Measurements from ENCODE around the gene JAK1.

Gene JAK1

DNA sequence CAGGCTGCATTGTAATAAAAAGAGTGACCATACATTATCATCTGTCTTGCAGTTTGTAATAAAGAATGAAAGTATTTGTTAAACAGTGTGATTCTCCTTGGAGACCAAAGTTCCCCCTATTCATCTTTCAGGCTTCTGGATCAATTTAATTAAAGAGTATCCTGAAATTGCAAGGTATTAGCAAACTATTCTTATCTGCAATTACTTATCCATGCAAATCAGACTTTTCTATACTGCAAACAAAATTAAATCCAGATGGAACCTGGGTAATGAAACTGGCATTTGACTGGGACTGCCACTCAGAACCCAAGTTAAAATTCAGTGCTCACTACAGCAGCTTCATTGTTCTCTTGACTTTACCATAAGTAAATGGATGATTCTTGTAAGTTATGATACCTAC, 37.1 kb downstream of the JAK1 start:
- TF ChIP-seq, protein P1, sequence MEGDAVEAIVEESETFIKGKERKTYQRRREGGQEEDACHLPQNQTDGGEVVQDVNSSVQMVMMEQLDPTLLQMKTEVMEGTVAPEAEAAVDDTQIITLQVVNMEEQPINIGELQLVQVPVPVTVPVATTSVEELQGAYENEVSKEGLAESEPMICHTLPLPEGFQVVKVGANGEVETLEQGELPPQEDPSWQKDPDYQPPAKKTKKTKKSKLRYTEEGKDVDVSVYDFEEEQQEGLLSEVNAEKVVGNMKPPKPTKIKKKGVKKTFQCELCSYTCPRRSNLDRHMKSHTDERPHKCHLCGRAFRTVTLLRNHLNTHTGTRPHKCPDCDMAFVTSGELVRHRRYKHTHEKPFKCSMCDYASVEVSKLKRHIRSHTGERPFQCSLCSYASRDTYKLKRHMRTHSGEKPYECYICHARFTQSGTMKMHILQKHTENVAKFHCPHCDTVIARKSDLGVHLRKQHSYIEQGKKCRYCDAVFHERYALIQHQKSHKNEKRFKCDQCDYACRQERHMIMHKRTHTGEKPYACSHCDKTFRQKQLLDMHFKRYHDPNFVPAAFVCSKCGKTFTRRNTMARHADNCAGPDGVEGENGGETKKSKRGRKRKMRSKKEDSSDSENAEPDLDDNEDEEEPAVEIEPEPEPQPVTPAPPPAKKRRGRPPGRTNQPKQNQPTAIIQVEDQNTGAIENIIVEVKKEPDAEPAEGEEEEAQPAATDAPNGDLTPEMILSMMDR (IDR thresholded peaks at IDR 0.05; ENCODE audit: unreplicated experiment in 3 of 3) = no peak
- no peak overlapping the region for H3K4me3 Mint-ChIP-seq
- H3K36me3 Mint-ChIP-seq (ENCODE audit: low read depth) = peaks cover 6% of the 10 kb centered on the region
- H3K27me3 Mint-ChIP-seq (ENCODE audit: low read depth) = no peaks in the 10 kb centered on the region
- no peak overlapping the region for H3K27ac Mint-ChIP-seq
- H3K4me1 Mint-ChIP-seq = peaks cover 24% of the 10 kb centered on the region
- no peaks in the 10 kb centered on the region for H3K9me3 Mint-ChIP-seq

- peaks cover 21% of the 10 kb centered on the region for H3K4me1 Mint-ChIP-seq
- TF ChIP-seq, protein P1 (IDR thresholded peaks at IDR 0.05; ENCODE audit: unreplicated experiment in 3 of 3) = no peak
- H3K36me3 Mint-ChIP-seq (ENCODE audit: low read depth) = peaks cover 6% of the 10 kb centered on the region
- no peak overlapping the region for H3K4me3 Mint-ChIP-seq
- H3K9me3 Mint-ChIP-seq = no peaks in the 10 kb centered on the region
- peak overlapping the region; percentile 21 to 36 (median 35) for H3K27ac Mint-ChIP-seq
- H3K27me3 Mint-ChIP-seq (ENCODE audit: low read depth) = no peaks in the 10 kb centered on the region
These were observed 38.0 kb downstream of the JAK1 start for GRCh38 chr1:64928325-64928724.

GRCh38 chr1:64925594-64925993, 40.8 kb downstream of the JAK1 start:
- Mint-ChIP-seq H3K4me1 (peaks cover 43% of the 10 kb centered on the region), H3K27me3 (ENCODE audit: low read depth) (no peaks in the 10 kb centered on the region), H3K4me3 (no peak overlapping the region), H3K36me3 (ENCODE audit: low read depth) (no peaks in the 10 kb centered on the region), H3K27ac (no peak overlapping the region), H3K9me3 (no peaks in the 10 kb centered on the region)
- TF ChIP-seq, protein P1 (IDR thresholded peaks at IDR 0.05; ENCODE audit: unreplicated experiment in 3 of 3) = no peak

DNA sequence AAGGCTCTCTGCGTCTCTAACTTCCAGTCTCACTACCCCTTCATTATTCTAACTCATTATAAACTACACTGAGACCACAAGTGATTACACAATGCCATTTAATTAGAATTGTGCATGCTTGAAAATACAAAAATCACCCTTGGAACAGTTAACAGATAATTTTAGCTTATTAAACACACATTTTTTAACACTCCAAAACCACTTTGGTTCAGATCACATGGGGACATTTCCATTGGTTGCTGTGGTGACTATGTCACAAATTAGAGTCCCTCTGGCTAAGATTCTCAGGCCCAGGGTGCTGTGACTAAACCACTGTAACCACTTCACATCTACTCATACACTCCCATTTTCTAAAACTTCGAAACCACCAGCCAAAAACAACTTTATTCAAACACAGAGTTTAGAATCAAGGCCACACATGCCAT, 43.0 kb downstream of the JAK1 start:
- H3K27ac Mint-ChIP-seq = peak overlapping the region; percentile 35 to 68 (median 37)
- H3K4me1 Mint-ChIP-seq = peaks cover 40% of the 10 kb centered on the region
- H3K36me3 Mint-ChIP-seq (ENCODE audit: low read depth) = no peaks in the 10 kb centered on the region
- H3K27me3 Mint-ChIP-seq (ENCODE audit: low read depth) = no peaks in the 10 kb centered on the region
- H3K4me3 Mint-ChIP-seq = no peak overlapping the region
- H3K9me3 Mint-ChIP-seq = no peaks in the 10 kb centered on the region
- TF ChIP-seq, protein P1 (IDR thresholded peaks at IDR 0.05; ENCODE audit: unreplicated experiment in 3 of 3) = no peak

DNA sequence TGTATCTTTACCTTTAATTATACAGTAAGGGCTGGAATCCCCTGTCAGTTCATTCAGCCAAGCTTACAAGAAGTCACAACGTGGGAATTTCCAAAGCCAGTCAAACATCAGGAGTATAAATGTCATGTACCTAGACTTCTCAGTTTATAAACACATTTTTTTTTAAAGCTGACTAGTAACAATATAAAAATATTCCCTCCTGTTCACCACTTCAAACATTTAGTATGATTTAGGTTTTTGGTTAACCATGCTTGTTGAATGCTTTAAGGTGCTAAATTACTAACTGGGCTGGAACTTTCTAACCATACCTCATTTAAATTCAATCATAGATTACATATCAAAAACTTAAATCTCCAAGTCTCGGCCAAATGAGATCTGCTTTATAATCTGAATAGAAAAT, 44.0 kb downstream of the JAK1 start:
- Mint-ChIP-seq H3K36me3 (ENCODE audit: low read depth) (no peaks in the 10 kb centered on the region), H3K27me3 (ENCODE audit: low read depth) (no peaks in the 10 kb centered on the region), H3K27ac (peak overlapping the region in 2 of 3 experiments; percentile 33 to 68)

DNA sequence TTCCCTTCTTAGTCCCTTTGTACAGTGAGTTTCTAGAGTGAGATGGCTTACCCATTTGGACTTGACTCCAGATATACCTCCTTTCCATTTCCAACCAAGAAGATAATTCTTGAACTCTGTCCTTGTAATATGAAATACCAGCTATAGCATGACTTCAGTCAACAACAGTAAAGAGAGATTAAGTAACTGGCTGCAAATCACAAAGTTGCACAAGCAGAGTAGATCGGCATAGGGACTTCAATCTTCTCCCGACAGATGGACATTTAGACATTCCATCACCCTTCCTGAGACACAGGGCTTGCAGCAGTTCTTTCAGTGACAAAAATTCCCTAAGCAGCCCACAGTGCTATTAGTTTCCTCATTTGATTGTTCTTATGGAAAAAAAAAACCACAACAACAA, 44.6 kb downstream of the JAK1 start:
- TF ChIP-seq, protein P1 (IDR thresholded peaks at IDR 0.05; ENCODE audit: unreplicated experiment in 3 of 3) = no peak
- H3K27ac Mint-ChIP-seq = peak overlapping the region in 2 of 3 experiments; percentile 58 to 68
- H3K36me3 Mint-ChIP-seq (ENCODE audit: low read depth) = no peaks in the 10 kb centered on the region
- no peak overlapping the region for H3K4me3 Mint-ChIP-seq
- no peaks in the 10 kb centered on the region for H3K27me3 Mint-ChIP-seq (ENCODE audit: low read depth)
- peaks cover 50% of the 10 kb centered on the region for H3K4me1 Mint-ChIP-seq
- no peaks in the 10 kb centered on the region for H3K9me3 Mint-ChIP-seq

More for the DNA sequence above, 44.0 kb downstream of the JAK1 start:
- H3K4me3 Mint-ChIP-seq = no peak overlapping the region
- H3K4me1 Mint-ChIP-seq = peaks cover 44% of the 10 kb centered on the region
- TF ChIP-seq, protein P1 (IDR thresholded peaks at IDR 0.05; ENCODE audit: unreplicated experiment in 3 of 3) = no peak
- H3K9me3 Mint-ChIP-seq = no peaks in the 10 kb centered on the region
